A549 treated with AZD2906 at 1 μM for 4 hours (cell line): Measurements from ENCODE around the gene EMC9. TPM values are rescaled to one million over a fixed set of nuclear protein-coding genes. Genes with fewer than 3 reads are reported as not detected.

Experiments used
- total RNA-seq: library from RNA; stranded (reverse); fragments of 200-300 nt; extraction: Qiagen RNA extraction; gene quantifications from 5 replicates; pipeline ENCODE4 v1.2.3, GENCODE V29; 2022

The EMC9 gene
- 46.5 to 62.7 TPM (median 58.0 TPM) in 5 replicates for total RNA-seq

DNA sequence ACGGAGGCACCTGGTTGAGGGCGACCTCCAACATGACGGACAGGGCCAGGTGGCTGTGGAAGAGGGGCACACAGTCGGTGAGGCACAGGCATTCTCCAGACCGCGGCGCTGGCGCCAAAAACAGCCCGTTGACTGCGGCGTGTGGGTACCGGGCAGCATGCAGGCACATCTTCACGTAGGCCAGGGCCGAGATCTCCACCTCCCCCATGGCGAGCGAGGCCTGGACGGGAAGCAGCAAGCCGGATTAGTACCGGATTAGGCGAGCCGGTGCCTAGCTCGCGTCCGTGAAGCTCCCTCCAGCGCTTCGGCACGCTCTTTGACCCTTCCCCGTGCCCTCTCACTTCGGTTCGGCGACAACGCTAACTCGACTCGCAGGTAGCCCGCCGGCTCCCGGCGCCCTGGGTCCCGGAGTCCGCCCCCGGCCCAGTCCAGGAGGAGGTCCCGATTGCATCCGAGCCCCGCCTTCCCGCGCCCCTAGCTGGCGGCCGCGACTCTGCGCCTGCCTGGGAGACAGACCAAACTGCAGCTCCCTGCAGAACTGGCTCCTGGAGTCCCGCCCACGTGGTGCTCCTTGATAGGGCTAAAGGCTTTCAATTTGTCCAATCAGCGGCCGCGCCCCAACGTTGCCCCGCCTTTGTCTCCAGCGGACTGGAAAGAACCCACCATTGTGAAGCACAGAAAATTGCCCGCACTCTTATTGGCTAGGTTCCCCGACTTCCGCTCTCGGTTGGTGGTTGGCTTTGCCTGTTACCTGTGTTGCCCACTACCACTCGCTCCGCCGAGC lies at the start of gene EMC9:
Gene EMC9, minus strand, starts transcription at position 495 of the 784 bp plus-strand sequence. Its CDS starts 287 bp downstream, at position 208.

DNA sequence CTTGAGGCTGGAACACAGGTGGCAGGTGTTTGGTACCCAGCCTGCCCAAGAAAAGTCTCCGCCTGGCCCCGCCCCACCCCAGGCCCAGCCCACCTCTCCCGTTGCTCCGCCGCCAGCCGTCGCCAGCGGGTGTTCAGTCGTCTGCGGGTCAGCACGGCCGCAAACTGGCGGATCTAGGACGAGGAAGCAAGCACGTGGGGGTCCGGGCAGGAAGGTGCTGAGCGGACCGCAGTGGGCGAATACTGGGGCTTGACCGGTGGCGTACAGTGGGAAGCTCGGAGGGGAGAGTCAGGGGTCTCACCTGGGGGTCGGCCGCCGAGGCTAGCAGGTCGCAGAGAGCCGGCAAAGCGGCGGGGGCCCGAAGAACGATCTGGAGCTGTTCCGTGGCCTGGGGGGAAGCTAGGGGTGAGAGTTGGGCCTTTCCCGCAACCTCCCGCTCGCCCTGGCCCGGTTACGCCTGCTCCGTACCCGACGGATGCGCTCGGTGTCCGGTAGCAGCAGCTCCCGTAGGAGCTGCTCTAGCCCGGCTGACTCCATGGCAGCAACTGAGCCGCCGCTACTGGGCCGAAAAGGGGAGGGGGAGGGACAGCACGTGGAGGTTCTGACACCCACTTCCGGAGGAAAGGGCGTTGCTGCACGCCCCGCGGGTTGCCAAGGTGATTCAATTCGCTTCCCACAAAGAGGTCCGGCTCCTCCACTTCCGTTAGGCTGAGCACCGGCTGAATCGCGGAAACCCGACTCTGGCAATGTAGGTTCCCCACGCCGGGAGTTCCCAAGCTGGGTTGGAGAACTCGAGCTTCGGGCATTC lies 47.1 kb upstream of the EMC9 start, which contains the start of gene IPO4:
Gene IPO4, minus strand, starts transcription at position 566 of the 808 bp plus-strand sequence. Its CDS starts 29 bp downstream, at position 537.

GRCh38 chr14:24171422-24172260 lies 30.2 kb upstream of the EMC9 start, which contains the start of gene REC8:
Gene REC8, plus strand, starts transcription at chr14:24172080. Its CDS starts 473 bp downstream, at chr14:24172553.

GRCh38 chr14:24160850-24161804 lies 19.7 kb upstream of the EMC9 start, which contains the start of gene IRF9:
Gene IRF9, plus strand, starts transcription at chr14:24161265. Its CDS starts 880 bp downstream, at chr14:24162145.

DNA sequence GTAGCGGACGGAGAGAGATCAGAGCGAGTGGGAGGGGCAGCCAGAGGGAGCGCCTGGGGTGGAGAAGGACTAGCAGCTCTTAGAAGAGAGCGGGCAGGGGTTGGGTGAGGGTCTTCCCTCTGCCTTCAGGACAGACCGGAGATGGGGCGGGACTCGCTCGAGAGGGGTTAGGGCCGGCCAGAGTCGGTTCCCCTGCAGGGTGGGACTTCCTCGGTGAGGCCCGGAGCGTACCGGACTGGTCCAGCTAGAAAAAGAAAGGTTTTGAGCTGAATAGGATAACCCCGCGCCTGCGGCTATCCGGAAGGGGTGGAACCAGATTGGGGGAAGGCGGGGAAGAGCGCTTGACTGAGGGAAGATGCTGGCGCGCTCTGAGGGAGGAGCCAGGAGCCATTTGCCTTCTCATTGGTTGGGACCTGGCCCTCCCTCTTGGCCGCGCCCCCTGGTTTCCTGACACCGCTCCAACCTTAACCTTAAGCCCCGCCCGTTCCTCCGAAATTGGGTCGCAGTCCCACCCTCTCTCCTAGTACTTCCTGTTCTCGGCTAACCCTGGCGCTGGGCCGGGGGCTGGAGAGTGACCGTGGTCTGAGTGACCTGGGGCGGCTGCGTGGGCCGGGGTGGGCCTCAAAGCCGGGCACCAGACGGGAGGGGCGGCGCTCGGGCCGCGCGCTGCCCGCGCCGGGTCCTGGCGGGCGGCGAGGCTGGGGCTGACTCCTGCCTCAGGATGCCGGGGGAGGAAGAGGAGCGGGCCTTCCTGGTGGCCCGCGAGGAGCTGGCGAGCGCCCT lies 5.8 kb upstream of the EMC9 start, which contains the start of gene RNF31:
Gene RNF31, plus strand, starts transcription at position 521 of the 783 bp plus-strand sequence. Its CDS starts 201 bp downstream, at position 722.

GRCh38 chr14:24146453-24146977 lies 5.1 kb upstream of the EMC9 start, which contains the start of gene PSME2:
Gene PSME2, minus strand, starts transcription at chr14:24146610. Its CDS starts 29 bp downstream, at chr14:24146581.

GRCh38 chr14:24135834-24136683 lies 5.3 kb downstream of the EMC9 start, which contains the start of gene PSME1:
Gene PSME1, plus strand, starts transcription at chr14:24136194. Its CDS starts 69 bp downstream, at chr14:24136263.

GRCh38 chr14:24130380-24130716 lies 11.0 kb downstream of the EMC9 start, which contains the start of gene FITM1:
Gene FITM1, plus strand, starts transcription at chr14:24130659. Its CDS starts 905 bp downstream, at chr14:24131564.

DNA sequence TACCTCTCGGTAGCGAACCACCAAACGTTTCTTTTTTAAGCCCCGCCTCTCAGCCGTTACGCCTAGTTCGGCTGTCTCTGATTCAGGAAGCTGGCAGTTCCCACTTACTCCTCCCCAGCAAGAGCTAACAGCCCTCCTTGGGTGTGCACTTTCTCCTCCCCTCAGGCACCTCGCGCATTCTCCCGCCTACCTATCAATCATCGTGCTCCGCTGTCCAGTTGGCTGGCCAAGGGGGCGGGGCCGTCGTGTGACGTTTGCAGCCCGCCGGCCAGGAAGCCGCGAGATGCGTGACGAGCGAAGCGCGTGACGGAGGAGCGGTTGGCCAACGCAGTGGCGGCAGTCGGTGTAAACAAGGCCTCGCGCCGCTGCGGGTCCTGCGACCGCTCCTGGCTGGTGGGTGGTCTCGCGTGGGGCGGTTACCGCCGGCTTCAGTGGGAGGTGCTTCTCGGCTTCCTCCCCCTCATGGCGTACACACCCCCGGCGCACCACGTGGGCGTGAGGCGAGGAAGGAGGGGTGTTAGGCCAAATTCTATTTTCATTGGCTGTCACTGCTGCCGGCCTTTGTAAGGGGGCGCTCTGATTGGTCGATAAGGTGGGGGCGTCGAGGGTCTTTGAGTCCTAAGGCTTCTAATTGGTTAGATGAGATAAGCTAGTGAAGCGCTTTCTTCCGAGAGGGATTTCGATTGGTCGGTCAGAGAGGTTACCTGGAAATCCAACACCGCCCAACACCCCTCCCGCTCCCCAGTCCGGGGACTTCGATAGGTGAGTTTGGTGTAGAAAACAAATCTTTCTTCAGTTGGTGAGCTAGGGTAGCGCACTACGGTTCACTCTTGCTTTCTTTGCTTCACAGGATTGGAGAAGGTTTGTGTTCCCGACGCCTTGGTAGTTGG lies 26.6 kb downstream of the EMC9 start, which contains the start of the genes DCAF11 and NRL:
Gene DCAF11, plus strand, starts transcription at position 246 of the 890 bp plus-strand sequence. CDS start 818 bp downstream, outside the sequence.
Gene NRL, minus strand, starts transcription at position 418 of the 890 bp plus-strand sequence. CDS start 32,101 bp downstream, outside the sequence.

DNA sequence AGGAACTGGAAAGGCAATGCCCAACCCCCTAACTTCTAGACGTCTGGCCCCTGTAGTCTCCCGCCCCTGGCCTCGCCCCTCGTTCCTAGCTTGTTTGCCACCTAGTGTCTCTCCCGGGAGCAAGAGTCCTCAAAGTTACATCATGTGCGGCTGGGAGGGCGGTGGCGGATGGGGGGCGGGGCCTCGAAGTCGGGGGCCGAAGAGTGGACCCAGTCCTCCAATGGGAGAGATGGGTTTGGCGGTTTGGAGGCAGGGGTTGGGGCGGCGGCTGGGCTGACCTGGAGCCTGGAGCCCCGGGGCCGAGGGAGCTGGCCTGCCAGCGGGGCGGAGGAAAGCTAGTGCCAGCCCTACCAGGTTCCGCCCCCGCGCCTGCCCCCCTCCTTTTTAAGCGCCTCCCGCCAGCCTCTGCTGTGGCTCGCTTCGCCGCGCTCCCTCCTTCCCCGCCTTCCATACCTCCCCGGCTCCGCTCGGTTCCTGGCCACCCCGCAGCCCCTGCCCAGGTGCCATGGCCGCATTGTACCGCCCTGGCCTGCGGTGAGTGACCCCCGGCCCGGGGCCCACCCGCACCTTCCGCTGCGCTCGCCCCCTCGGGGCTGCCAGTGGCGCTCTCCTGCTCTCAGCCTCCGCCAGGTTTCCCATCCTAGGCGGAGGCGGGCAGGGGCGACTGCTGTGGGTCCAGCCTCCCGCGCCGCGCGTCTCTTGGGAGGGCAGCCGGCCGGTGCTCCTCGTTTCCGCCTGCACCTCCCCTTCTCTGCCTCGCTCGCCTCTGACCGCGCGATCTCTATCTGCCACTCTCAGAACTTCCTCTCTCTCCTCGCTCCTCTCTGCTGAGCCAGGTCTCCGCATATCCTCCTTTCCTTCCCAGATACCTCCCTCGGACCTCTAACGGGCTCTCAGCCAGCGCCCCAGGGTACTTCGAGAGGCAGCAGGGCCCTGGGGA lies 47.2 kb downstream of the EMC9 start, which contains the start of gene PCK2:
Gene PCK2, plus strand, starts transcription at position 411 of the 940 bp plus-strand sequence. Its CDS starts 95 bp downstream, at position 506.

Other genes with a start within 250 kb of the EMC9 start
- 45.3 to 49.8 TPM (median 47.9 TPM) in 5 replicates for gene DHRS4, start 187.8 kb downstream of the EMC9 start, total RNA-seq
- 23.3 to 33.2 TPM (median 30.8 TPM) in 5 replicates for gene DHRS4L2, start 152.7 kb downstream of the EMC9 start, total RNA-seq
- 0.48 to 0.59 TPM (median 0.49 TPM) in 5 replicates for gene CARMIL3, start 89.6 kb downstream of the EMC9 start, total RNA-seq
- 0.05 to 0.12 TPM (median 0.06 TPM) in 4 of 5 replicates, not detected in the other for gene CPNE6, start 70.0 kb downstream of the EMC9 start, total RNA-seq
- gene PCK2, start 47.3 kb downstream of the EMC9 start, total RNA-seq = 17.2 to 22.3 TPM (median 20.2 TPM) in 5 replicates
- 20.3 to 26.4 TPM (median 20.7 TPM) in 5 replicates for gene DCAF11, start 26.8 kb downstream of the EMC9 start, total RNA-seq
- gene NRL, start 26.6 kb downstream of the EMC9 start, total RNA-seq = 0.74 to 1.1 TPM (median 0.98 TPM) in 5 replicates
- 0.10 to 0.13 TPM in 2 of 5 replicates, not detected in the others for gene FITM1, start 10.9 kb downstream of the EMC9 start, total RNA-seq
- gene PSME1, start 5.4 kb downstream of the EMC9 start, total RNA-seq = 158 to 182 TPM (median 161 TPM) in 5 replicates
- gene PSME2, start 5.0 kb upstream of the EMC9 start, total RNA-seq = 150 to 197 TPM (median 159 TPM) in 5 replicates
- 20.3 to 33.7 TPM (median 32.3 TPM) in 5 replicates for gene RNF31, start 5.9 kb upstream of the EMC9 start, total RNA-seq
- gene IRF9, start 19.7 kb upstream of the EMC9 start, total RNA-seq = 15.6 to 20.2 TPM (median 16.5 TPM) in 5 replicates
- gene REC8, start 30.5 kb upstream of the EMC9 start, total RNA-seq = 2.7 to 5.3 TPM (median 3.3 TPM) in 5 replicates
- 75.4 to 87.1 TPM (median 80.0 TPM) in 5 replicates for gene IPO4, start 47.2 kb upstream of the EMC9 start, total RNA-seq
- gene TM9SF1, start 53.9 kb upstream of the EMC9 start, total RNA-seq = 60.6 to 69.9 TPM (median 64.6 TPM) in 5 replicates
- not detected in 5 replicates for gene TSSK4, start 64.1 kb upstream of the EMC9 start, total RNA-seq
- gene CHMP4A, start 71.9 kb upstream of the EMC9 start, total RNA-seq = 78.2 to 100.0 TPM (median 79.3 TPM) in 5 replicates
- 28.9 to 33.7 TPM (median 31.1 TPM) in 5 replicates for gene MDP1, start 74.5 kb upstream of the EMC9 start, total RNA-seq
- 433 to 471 TPM (median 446 TPM) in 5 replicates for gene NEDD8, start 90.8 kb upstream of the EMC9 start, total RNA-seq
- 53.0 to 66.2 TPM (median 54.3 TPM) in 5 replicates for gene GMPR2, start 91.3 kb upstream of the EMC9 start, total RNA-seq
- gene TINF2, start 101.0 kb upstream of the EMC9 start, total RNA-seq = 33.4 to 37.5 TPM (median 36.9 TPM) in 5 replicates
- 0.93 to 1.8 TPM (median 1.1 TPM) in 5 replicates for gene TGM1, start 121.6 kb upstream of the EMC9 start, total RNA-seq
- gene RABGGTA, start 130.0 kb upstream of the EMC9 start, total RNA-seq = 15.8 to 17.3 TPM (median 16.6 TPM) in 5 replicates
- 9.9 to 12.1 TPM (median 12.0 TPM) in 5 replicates for gene DHRS1, start 158.2 kb upstream of the EMC9 start, total RNA-seq
- 13.4 to 16.4 TPM (median 14.4 TPM) in 5 replicates for gene NOP9, start 158.3 kb upstream of the EMC9 start, total RNA-seq
- 0.12 to 0.26 TPM (median 0.23 TPM) in 5 replicates for gene CIDEB, start 166.4 kb upstream of the EMC9 start, total RNA-seq
- gene LTB4R2, start 168.5 kb upstream of the EMC9 start, total RNA-seq = 2.4 to 5.1 TPM (median 4.0 TPM) in 5 replicates
- gene LTB4R, start 169.9 kb upstream of the EMC9 start, total RNA-seq = 3.1 to 6.1 TPM (median 5.2 TPM) in 5 replicates
- gene ADCY4, start 193.5 kb upstream of the EMC9 start, total RNA-seq = not detected in 5 replicates
- gene RIPK3, start 198.4 kb upstream of the EMC9 start, total RNA-seq = not detected in 5 replicates
- gene NFATC4, start 226.6 kb upstream of the EMC9 start, total RNA-seq = 0.05 to 0.31 TPM (median 0.07 TPM) in 5 replicates